ENCODE results near the gene ABHD16B. TPM values are rescaled to one million over a fixed set of nuclear protein-coding genes. Genes with fewer than 3 reads are reported as not detected.

ABHD16B gene
- total RNA-seq, 1 experiment from 2014 or later: not detected

GRCh38 chr20:63883201-63883593, 21.9 kb downstream of the ABHD16B start:
- Histone ChIP-seq H3K36me3 (ENCODE audit: low read depth, low read length) (peaks cover 58% of the 10 kb centered on the region), H3K79me2 (ENCODE audit: low read length) (peaks cover 64% of the 10 kb centered on the region), H3K4me3 (ENCODE audit: low read length) (no peak overlapping the region), H3K4me2 (ENCODE audit: low read length) (no peak overlapping the region), H3K4me1 (ENCODE audit: insufficient read depth, low read length) (0 out of 2 replicates have a peak, but pooled peaks cover 8% of the 10 kb centered on the region), H2AFZ (ENCODE audit: low read length) (no peak overlapping the region), H3K9ac (ENCODE audit: low read length) (no peak overlapping the region), H3F3A (ENCODE audit: low read length, unreplicated experiment) (no peaks in the 10 kb centered on the region), H3K27ac (ENCODE audit: low read length) (no peak overlapping the region), H3K9me2 (replicated peaks; ENCODE audit: low read length) (no peaks in the 10 kb centered on the region), H3K27me3 (ENCODE audit: low read length) (no peaks in the 10 kb centered on the region), H3K9me3 (ENCODE audit: low read length) (no peaks in the 10 kb centered on the region), H4K20me1 (ENCODE audit: low read length) (peaks cover 41% of the 10 kb centered on the region)
- no TSS peak for BruUV-seq (replicated peaks)
- POLR2A ChIA-PET (ENCODE audit: unreplicated experiment): interaction anchor here (1.1 kb wide), 1 partner anchor 11 kb away, joined by 5 read pairs; no protein-coding TSS in a partner anchor
- ATAC-seq: no peak
- CTCF ChIA-PET: no interaction called here
- no peak for TF ChIP-seq EZH2 (IDR thresholded peaks at IDR 0.05; ENCODE audit: low read length, unreplicated experiment)
- TF ChIP-seq CTCF (conservative IDR thresholded peaks at IDR 0.05; ENCODE audit: low read depth, low read length): no peak
- intact Hi-C loops (cut with micrococcal nuclease): no loop called here
- no peak for DNase-seq

DNA sequence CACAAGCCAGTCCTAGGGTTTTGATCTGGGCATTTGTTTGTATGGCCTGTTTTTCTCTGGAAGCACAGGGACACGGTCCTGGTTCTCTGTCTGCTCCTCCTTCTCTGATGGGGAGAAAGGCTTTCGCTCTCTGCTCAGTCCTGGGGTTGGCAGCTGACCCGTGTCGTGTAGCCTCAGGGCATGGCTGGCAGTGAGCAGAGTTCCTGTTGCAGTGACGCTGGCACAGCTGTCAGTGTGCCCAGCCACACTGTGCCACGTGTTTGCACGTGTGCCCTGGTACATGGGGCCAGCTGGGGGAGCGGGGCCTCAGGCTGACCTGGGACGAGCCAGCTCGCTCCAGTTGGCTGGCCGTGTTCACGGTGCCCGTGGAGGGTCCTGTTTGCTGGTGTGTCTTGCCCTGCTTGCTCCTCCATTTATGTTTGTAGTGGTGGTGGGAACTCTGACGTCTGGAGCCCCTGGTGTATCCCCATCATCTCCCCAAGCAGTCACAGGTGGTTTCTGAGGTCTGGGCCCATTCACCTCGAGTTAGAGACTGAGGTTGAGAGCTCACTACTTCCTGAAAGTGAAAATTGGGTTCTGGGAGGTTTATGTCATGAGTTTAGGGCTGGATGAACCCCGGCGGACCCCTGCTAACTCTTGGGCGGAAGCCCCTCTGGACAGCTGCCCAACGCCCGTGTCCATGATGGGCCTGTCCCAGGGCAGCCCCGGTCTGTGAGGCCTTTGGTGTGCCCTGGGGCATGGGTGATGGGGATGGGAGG, 23.4 kb downstream of the ABHD16B start:
- H3K9me2 ChIP-seq (replicated peaks; ENCODE audit: low read length): no peaks in the 10 kb centered on the region
- no peaks in the 10 kb centered on the region for H3F3A ChIP-seq (ENCODE audit: low read length, unreplicated experiment)
- peaks cover 19% of the 10 kb centered on the region for H3K4me1 ChIP-seq (ENCODE audit: insufficient read depth, low read length)
- H2AFZ ChIP-seq (ENCODE audit: low read length): no peak overlapping the region
- intact Hi-C loops (cut with micrococcal nuclease): no loop called here
- DNase-seq (no peak), ATAC-seq (peak; percentile 9; the same call in 1 of the 2 replicates)
- BruUV-seq (replicated peaks): no TSS peak
- no peak overlapping the region for H3K27ac ChIP-seq (ENCODE audit: low read length)
- ChIA-PET CTCF (no interaction called here), POLR2A (ENCODE audit: unreplicated experiment) (no interaction called here)
- peaks cover 56% of the 10 kb centered on the region for H3K79me2 ChIP-seq (ENCODE audit: low read length)
- peaks cover 31% of the 10 kb centered on the region for H4K20me1 ChIP-seq (ENCODE audit: low read length)
- H3K27me3 ChIP-seq (ENCODE audit: low read length): no peaks in the 10 kb centered on the region
- H3K9ac ChIP-seq (ENCODE audit: low read length): no peak overlapping the region
- H3K4me2 ChIP-seq (ENCODE audit: low read length): no peak overlapping the region
- peaks cover 56% of the 10 kb centered on the region for H3K36me3 ChIP-seq (ENCODE audit: low read depth, low read length)
- no peaks in the 10 kb centered on the region for H3K9me3 ChIP-seq (ENCODE audit: low read length)
- TF ChIP-seq EZH2 (IDR thresholded peaks at IDR 0.05; ENCODE audit: low read length, unreplicated experiment) (no peak), EZH2phosphoT487 (IDR thresholded peaks at IDR 0.05; ENCODE audit: borderline replicate concordance, low read length) (no peak), CTCF (conservative IDR thresholded peaks at IDR 0.05; ENCODE audit: low read depth, low read length) (no peak)
- no peak overlapping the region for H3K4me3 ChIP-seq (ENCODE audit: low read length)
